Vagina (tissue), 2 donors: ENCODE measurements around the gene MTMR4.

Experiments
- CTCF ChIP-seq, 3 experiments: fragments of 450-650 bp in 2 of 3; fragments of 200-600 bp in 1 of 3; sonication (generic) in 1 of 3; IDR thresholded peaks; one replicate each; pipeline ENCODE4 v1.5.1; 2017 to 2019; ENCODE audit warnings: antibody characterized with exemption in 3 of 3, mild to moderate bottlenecking in 2 of 3, moderate library complexity in 2 of 3
- POLR2A ChIP-seq, 2 donors: fragments of 450-650 bp; IDR thresholded peaks; one replicate each; pipeline ENCODE4 v1.6.1; 2017; ENCODE audit warnings: antibody characterized with exemption in 2 of 2, mild to moderate bottlenecking in 2 of 2, moderate library complexity in 2 of 2
- POLR2AphosphoS5 ChIP-seq, 2 donors: sonication (generic); formaldehyde crosslinking; IDR thresholded peaks; one replicate each; pipeline ENCODE4 v1.9.0; 2017; ENCODE audit warnings: antibody characterized with exemption in 2 of 2, mild to moderate bottlenecking in 2 of 2, low read depth in 1 of 2; ENCODE audit not compliant: insufficient read depth in 1 of 2

GRCh38 chr17:58487589-58488427 lies 26.6 kb downstream of the MTMR4 start, which contains the start of gene HSF5:
- TF ChIP-seq CTCF (IDR thresholded peaks at IDR 0.05) (peak in 1 of 3 experiments; percentile 19), POLR2A (IDR thresholded peaks at IDR 0.05) (no peak), POLR2AphosphoS5 (IDR thresholded peaks at IDR 0.05; ENCODE audit: insufficient read depth in 1 of 2, low read depth in 1 of 2) (no peak)
